ENCODE results near the gene HINFP.
A peak's percentile ranks its signal among the peaks of the same experiment; 100 is the strongest.

HINFP gene

GRCh38 chr11:119085437-119085847 is 35.9 kb upstream of the HINFP start:
- H3K27ac Mint-ChIP-seq, result peak overlapping the region; percentile 93 to 98 (median 96)
- H3K9me3 Mint-ChIP-seq, result no peaks in the 10 kb centered on the region
- H3K36me3 Mint-ChIP-seq (ENCODE audit: low read depth), result peaks cover 27% of the 10 kb centered on the region
- H3K4me1 Mint-ChIP-seq, result peaks cover 17% of the 10 kb centered on the region
- H3K27me3 Mint-ChIP-seq (ENCODE audit: low read depth), result no peaks in the 10 kb centered on the region
- TF ChIP-seq CTCF (IDR thresholded peaks at IDR 0.05; ENCODE audit: unreplicated experiment in 3 of 3), result no peak
- peak overlapping the region; percentile 94 to 99 (median 97) for H3K4me3 Mint-ChIP-seq

GRCh38 chr11:119087123-119087522 is 34.3 kb upstream of the HINFP start:
- H3K4me3 Mint-ChIP-seq, result peak overlapping the region; percentile 27 to 69 (median 57)
- H3K27me3 Mint-ChIP-seq (ENCODE audit: low read depth), result no peaks in the 10 kb centered on the region
- peaks cover 30% of the 10 kb centered on the region for H3K4me1 Mint-ChIP-seq
- H3K27ac Mint-ChIP-seq, result no peak overlapping the region
- no peaks in the 10 kb centered on the region for H3K9me3 Mint-ChIP-seq
- H3K36me3 Mint-ChIP-seq (ENCODE audit: low read depth), result peaks cover 12% of the 10 kb centered on the region
- TF ChIP-seq CTCF (IDR thresholded peaks at IDR 0.05; ENCODE audit: unreplicated experiment in 3 of 3), result no peak

- Mint-ChIP-seq H3K9me3 (no peaks in the 10 kb centered on the region), H3K27ac (no peak overlapping the region), H3K27me3 (ENCODE audit: low read depth) (no peaks in the 10 kb centered on the region), H3K4me3 (peak overlapping the region in 2 of 3 experiments; percentile 19 to 57), H3K4me1 (peaks cover 36% of the 10 kb centered on the region), H3K36me3 (ENCODE audit: low read depth) (peaks cover 13% of the 10 kb centered on the region)
- TF ChIP-seq CTCF (IDR thresholded peaks at IDR 0.05; ENCODE audit: unreplicated experiment in 3 of 3), result no peak
These were observed 33.6 kb upstream of the HINFP start for GRCh38 chr11:119087747-119088241.

- peak overlapping the region in 1 of 3 experiments; percentile 34 for H3K4me3 Mint-ChIP-seq
- H3K36me3 Mint-ChIP-seq (ENCODE audit: low read depth), result peaks cover 15% of the 10 kb centered on the region
- peak overlapping the region in 1 of 3 experiments; percentile 40 for H3K27ac Mint-ChIP-seq
- H3K27me3 Mint-ChIP-seq (ENCODE audit: low read depth), result no peaks in the 10 kb centered on the region
- peaks cover 40% of the 10 kb centered on the region for H3K4me1 Mint-ChIP-seq
- no peak for TF ChIP-seq CTCF (IDR thresholded peaks at IDR 0.05; ENCODE audit: unreplicated experiment in 3 of 3)
- H3K9me3 Mint-ChIP-seq, result no peaks in the 10 kb centered on the region
These were observed 33.0 kb upstream of the HINFP start for GRCh38 chr11:119088406-119088805.

- peak overlapping the region in 1 of 3 experiments; percentile 30 for H3K4me3 Mint-ChIP-seq
- TF ChIP-seq CTCF (IDR thresholded peaks at IDR 0.05; ENCODE audit: unreplicated experiment in 3 of 3), result no peak
- H3K4me1 Mint-ChIP-seq, result peaks cover 46% of the 10 kb centered on the region
- H3K27ac Mint-ChIP-seq, result peak overlapping the region in 1 of 3 experiments; percentile 41
- H3K9me3 Mint-ChIP-seq, result no peaks in the 10 kb centered on the region
- no peaks in the 10 kb centered on the region for H3K27me3 Mint-ChIP-seq (ENCODE audit: low read depth)
- peaks cover 21% of the 10 kb centered on the region for H3K36me3 Mint-ChIP-seq (ENCODE audit: low read depth)
These were observed 32.1 kb upstream of the HINFP start for GRCh38 chr11:119089319-119089718.

GRCh38 chr11:119091178-119091577 is 30.2 kb upstream of the HINFP start:
- Mint-ChIP-seq H3K27me3 (ENCODE audit: low read depth) (no peaks in the 10 kb centered on the region), H3K36me3 (ENCODE audit: low read depth) (peaks cover 21% of the 10 kb centered on the region), H3K9me3 (no peaks in the 10 kb centered on the region), H3K27ac (peak overlapping the region in 2 of 3 experiments; percentile 38 to 67), H3K4me1 (peaks cover 41% of the 10 kb centered on the region), H3K4me3 (peak overlapping the region; percentile 57 to 64 (median 58))
- no peak for TF ChIP-seq CTCF (IDR thresholded peaks at IDR 0.05; ENCODE audit: unreplicated experiment in 3 of 3)
